ENCODE results near the gene CLPX.
"Not testable (repeated sequence)": the region's sequence is repeated elsewhere in the genome, so short reads cannot be mapped to it uniquely, and the experiment has no call there.

The CLPX gene

DNA sequence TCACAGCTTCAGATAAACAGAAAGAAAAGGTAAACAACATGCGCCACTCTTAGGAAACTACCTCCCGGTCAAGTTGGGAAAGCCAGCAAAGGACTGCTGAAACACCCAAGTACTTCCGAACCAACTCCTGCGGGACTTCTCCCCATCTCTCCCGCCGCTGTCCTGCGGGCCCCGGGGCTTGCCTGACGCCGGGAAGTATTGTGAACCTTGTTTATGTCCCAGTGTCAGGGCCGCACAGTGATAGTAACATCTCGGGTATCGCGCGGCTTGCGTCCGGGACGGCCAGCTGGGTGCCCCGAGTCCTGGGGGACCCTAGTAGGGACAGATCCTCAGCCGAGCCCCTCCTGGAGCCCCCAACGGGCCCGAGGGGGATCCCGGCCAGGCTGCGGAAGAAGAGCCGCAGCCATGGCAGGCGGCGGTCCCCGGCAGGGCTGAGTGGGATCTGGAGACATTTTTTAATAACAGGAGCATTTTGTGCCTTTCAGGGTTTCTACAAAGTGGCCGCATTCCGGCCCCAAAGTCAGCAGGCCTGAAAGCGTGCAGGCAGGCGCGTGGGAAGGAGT, 756 bp downstream of the CLPX start:
- TF ChIP-seq, protein P1, sequence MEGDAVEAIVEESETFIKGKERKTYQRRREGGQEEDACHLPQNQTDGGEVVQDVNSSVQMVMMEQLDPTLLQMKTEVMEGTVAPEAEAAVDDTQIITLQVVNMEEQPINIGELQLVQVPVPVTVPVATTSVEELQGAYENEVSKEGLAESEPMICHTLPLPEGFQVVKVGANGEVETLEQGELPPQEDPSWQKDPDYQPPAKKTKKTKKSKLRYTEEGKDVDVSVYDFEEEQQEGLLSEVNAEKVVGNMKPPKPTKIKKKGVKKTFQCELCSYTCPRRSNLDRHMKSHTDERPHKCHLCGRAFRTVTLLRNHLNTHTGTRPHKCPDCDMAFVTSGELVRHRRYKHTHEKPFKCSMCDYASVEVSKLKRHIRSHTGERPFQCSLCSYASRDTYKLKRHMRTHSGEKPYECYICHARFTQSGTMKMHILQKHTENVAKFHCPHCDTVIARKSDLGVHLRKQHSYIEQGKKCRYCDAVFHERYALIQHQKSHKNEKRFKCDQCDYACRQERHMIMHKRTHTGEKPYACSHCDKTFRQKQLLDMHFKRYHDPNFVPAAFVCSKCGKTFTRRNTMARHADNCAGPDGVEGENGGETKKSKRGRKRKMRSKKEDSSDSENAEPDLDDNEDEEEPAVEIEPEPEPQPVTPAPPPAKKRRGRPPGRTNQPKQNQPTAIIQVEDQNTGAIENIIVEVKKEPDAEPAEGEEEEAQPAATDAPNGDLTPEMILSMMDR (IDR thresholded peaks at IDR 0.05; ENCODE audit: insufficient read depth, low read depth, low read length, missing control alignments) = no peak
- DNase-seq (ENCODE audit: low read depth) = peak; percentile 67
- peak overlapping the region; percentile 92 for H3K4me3 ChIP-seq (ENCODE audit: low read length)

DNA sequence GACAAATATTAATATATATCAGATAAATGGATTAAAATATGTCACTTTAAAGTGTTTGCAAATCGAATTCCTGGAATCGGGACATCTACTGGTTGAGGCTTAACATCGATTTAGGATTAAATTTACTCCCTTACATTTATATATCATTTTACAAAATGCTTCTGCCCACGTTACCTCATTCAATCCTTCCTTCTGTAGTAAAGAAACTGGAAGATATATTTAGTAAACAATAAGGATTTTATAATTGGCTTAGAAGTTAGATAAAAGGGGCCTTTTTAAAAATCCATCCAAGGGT, 1.3 kb downstream of the CLPX start:
- TF ChIP-seq, protein P1 (IDR thresholded peaks at IDR 0.05; ENCODE audit: insufficient read depth, low read depth, low read length, missing control alignments) = no peak
- H3K4me3 ChIP-seq (ENCODE audit: low read length) = peak overlapping the region; percentile 92
- DNase-seq (ENCODE audit: low read depth) = no peak

DNA sequence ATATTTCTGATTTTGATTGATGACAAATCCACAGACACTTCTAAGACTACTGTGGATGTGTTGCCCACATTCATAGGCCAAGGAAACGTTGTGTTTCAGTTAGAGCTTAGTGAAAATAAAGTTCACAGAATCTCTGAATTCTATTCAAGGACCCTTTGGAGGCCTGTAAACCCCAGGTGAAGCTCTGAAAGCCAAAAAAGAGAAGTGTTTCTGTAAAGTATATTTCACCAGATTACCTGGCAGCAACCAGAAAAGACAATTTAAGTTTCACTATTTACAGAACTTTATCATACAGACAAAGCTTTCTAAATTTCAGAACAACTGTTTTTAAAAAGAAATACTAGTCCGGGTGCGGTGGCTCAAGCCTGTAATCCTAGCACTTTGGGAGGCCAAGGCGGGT, 2.6 kb downstream of the CLPX start:
- TF ChIP-seq, protein P1 (IDR thresholded peaks at IDR 0.05; ENCODE audit: insufficient read depth, low read depth, low read length, missing control alignments) = no peak
- H3K4me3 ChIP-seq (ENCODE audit: low read length) = no peak overlapping the region
- no peak for DNase-seq (ENCODE audit: low read depth)

DNA sequence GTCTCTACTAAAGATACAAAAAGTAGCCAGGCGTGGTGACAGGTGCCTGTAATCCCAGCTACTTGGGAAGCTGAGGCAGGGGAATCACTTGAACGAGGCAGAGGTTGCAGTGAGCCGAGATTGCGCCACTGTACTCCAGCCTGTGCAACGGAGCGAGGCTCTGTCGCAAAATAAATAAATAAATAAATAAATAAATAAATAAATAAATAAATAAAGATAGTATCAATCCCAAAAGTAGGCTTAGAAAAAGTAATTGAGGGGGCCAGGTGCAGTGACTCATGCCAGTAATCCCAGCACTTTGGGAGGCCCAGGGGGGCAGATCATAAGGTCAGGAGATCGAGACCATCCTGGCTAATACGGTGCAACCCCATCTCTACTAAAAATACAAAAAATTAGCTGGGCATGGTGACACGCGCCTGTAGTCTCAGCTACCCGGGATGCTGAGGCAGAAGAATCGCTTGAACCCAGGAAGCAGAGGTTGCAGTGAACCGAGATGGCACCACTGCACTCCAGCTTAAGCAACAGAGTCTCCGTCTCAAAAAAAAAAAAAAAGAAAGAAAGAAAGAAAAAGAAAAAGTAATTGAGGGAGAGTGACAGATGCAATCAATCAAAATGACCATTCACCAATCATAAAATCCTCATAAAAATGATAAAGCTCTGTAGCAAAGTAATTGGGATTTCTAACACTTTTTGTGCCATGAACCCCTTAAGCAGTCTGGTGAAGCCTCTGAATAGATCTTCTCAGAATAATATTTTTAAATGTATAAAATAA, 3.4 kb downstream of the CLPX start:
- H3K4me3 ChIP-seq (ENCODE audit: low read length); DNase-seq (ENCODE audit: low read depth): not testable (repeated sequence)

DNA sequence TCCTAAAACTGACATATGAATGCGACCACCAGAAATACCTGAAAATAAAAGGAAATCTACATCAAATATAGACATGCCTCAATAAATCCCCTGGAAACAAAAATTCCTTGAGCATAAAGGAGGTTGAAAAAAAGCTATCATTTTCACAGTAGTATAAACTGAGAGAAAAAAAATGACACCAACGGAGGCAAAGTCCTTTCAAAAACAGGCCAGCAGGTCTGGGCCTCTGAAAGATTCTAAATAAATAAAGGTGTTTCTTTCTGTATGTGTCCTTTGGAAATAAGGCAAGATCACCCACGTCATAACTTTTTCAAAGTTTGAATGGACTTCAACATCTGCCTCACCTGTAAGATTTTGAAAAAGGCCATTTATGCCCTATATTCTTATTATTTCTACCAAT, 5.0 kb downstream of the CLPX start:
- TF ChIP-seq, protein P1 (IDR thresholded peaks at IDR 0.05; ENCODE audit: insufficient read depth, low read depth, low read length, missing control alignments) = no peak
- no peak overlapping the region for H3K4me3 ChIP-seq (ENCODE audit: low read length)
- DNase-seq (ENCODE audit: low read depth) = no peak

DNA sequence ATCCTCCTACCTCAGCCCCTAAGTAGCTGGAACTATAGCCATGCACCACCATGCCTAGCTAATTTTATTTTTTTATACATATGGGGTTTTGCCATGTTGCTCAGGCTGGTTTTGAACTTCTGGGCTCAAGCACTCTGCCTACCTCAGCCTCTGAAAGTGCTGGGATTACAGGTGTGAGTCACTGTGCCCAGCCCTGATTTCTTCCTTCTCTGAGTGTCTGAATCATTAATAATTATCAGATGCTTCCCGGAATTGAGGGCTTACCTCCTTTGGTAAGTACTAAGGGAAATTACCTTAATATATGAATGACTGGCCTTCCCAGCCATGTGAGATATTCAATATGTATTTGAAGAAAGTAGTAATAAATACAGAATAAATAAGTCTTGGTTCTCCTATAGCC, 7.2 kb downstream of the CLPX start:
- TF ChIP-seq, protein P1 (IDR thresholded peaks at IDR 0.05; ENCODE audit: insufficient read depth, low read depth, low read length, missing control alignments) = no peak
- H3K4me3 ChIP-seq (ENCODE audit: low read length) = no peak overlapping the region
- peak; percentile 89 for DNase-seq (ENCODE audit: low read depth)

DNA sequence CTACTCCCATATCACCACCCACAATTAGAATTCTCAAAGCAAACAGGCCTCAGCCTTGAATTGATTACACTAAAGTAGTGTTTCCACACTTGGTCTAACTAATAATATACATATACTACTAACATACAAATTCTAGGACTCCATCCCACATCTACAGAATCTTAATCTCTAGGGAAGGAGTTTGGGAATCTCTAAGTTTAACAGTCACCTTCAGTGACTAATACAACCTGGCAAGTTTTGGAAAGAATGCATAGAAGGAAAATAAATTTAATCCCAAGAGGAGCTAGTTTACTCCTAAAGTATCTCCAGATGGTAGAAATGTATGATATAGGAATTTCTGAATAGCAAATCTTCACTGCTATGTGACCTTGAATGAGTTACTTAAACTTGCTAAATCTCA, 9.1 kb downstream of the CLPX start:
- TF ChIP-seq, protein P1 (IDR thresholded peaks at IDR 0.05; ENCODE audit: insufficient read depth, low read depth, low read length, missing control alignments) = no peak
- DNase-seq (ENCODE audit: low read depth) = no peak
- no peak overlapping the region for H3K4me3 ChIP-seq (ENCODE audit: low read length)
